ENCODE measurements around the gene PIK3CA. TPM values are rescaled to one million over a fixed set of nuclear protein-coding genes. Genes with fewer than 3 reads are reported as not detected.

The PIK3CA gene
- total RNA-seq, 1 experiment from 2014 or later = 19.8 TPM

GRCh38 chr3:179156170-179156569, 8.0 kb downstream of the PIK3CA start:
- H3K9me3 ChIP-seq (ENCODE audit: low read depth, low read length, poor library complexity, severe bottlenecking) = no peaks in the 10 kb centered on the region
- intact Hi-C loops (cut with micrococcal nuclease; ENCODE audit: unreplicated experiment) = no loop called here
- no peak for DNase-seq (ENCODE audit: low spot score)
- H3K27ac ChIP-seq (ENCODE audit: low read depth, low read length, poor library complexity, severe bottlenecking) = no peak overlapping the region
- no peaks in the 10 kb centered on the region for H3K36me3 ChIP-seq (ENCODE audit: insufficient read depth, low read length, poor library complexity, severe bottlenecking)
- H3K27me3 ChIP-seq (replicated peaks; ENCODE audit: insufficient read depth, low read depth, low read length, poor library complexity) = no peaks in the 10 kb centered on the region
- peaks cover 10% of the 10 kb centered on the region for H3K4me1 ChIP-seq (ENCODE audit: insufficient read depth, low read length, poor library complexity, severe bottlenecking)
- ChIA-PET CTCF (no interaction called here), POLR2A (ENCODE audit: low non-redundant PET) (no interaction called here)
- TF ChIP-seq EZH2 (IDR thresholded peaks at IDR 0.05; ENCODE audit: borderline replicate concordance, low read depth, low read length, poor library complexity, severe bottlenecking) (no peak), CTCF (conservative IDR thresholded peaks at IDR 0.05; ENCODE audit: low read depth, low read length) (no peak)
- no TSS peak for BruUV-seq (replicated peaks)
- no peak overlapping the region for H3K4me3 ChIP-seq (ENCODE audit: low read depth, low read length, poor library complexity, severe bottlenecking)

GRCh38 chr3:179156775-179157174, 8.6 kb downstream of the PIK3CA start:
- CTCF ChIA-PET = no interaction called here
- TF ChIP-seq CTCF (conservative IDR thresholded peaks at IDR 0.05; ENCODE audit: low read depth, low read length) (no peak), EZH2 (IDR thresholded peaks at IDR 0.05; ENCODE audit: borderline replicate concordance, low read depth, low read length, poor library complexity, severe bottlenecking) (no peak)

DNA sequence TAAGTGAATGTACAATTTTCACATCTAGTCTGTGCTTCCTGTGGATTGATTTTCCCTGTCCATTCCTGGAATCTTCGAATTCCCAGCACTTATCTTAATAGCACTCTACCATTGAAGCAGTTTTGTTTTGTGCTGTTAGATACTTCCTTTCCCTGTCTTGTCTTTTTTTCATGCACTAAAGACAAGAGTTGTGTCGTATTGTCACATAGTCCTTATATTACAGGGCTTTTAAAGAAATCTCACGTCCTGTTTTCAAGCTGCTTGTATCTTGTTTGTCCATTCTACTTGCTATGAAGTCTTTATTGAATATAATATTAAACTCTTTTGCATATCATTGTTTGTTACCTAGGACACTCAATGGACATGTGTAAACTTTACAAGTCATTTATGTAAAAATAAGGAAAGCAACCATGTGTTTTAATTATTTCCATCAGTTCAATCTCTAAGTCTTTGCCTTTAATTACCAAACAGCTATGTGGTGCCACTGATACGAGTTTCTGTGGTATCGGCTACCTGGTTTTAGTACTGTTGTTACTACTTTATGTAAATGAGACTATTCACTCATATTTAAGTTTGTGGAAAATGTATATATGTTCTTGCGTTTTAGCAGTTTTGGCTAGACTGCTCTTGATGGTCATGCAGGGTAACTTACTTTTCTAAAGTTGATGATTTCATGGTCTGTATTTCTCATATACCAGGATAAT, 10.3 kb downstream of the PIK3CA start:
- CTCF ChIA-PET = no interaction called here
- POLR2A ChIA-PET (ENCODE audit: low non-redundant PET) = no interaction called here
- intact Hi-C loops (cut with micrococcal nuclease; ENCODE audit: unreplicated experiment) = loop anchor here (2.0 kb wide), 1 partner anchor 40 kb away; no protein-coding TSS in a partner anchor

More at GRCh38 chr3:179156775-179157174, 8.6 kb downstream of the PIK3CA start:
- Histone ChIP-seq H3K27ac (ENCODE audit: low read depth, low read length, poor library complexity, severe bottlenecking) (no peak overlapping the region), H3K36me3 (ENCODE audit: insufficient read depth, low read length, poor library complexity, severe bottlenecking) (no peaks in the 10 kb centered on the region), H3K4me3 (ENCODE audit: low read depth, low read length, poor library complexity, severe bottlenecking) (no peak overlapping the region), H3K4me1 (ENCODE audit: insufficient read depth, low read length, poor library complexity, severe bottlenecking) (peaks cover 4% of the 10 kb centered on the region), H3K9me3 (ENCODE audit: low read depth, low read length, poor library complexity, severe bottlenecking) (no peaks in the 10 kb centered on the region), H3K27me3 (replicated peaks; ENCODE audit: insufficient read depth, low read depth, low read length, poor library complexity) (no peaks in the 10 kb centered on the region)
- BruUV-seq (replicated peaks) = no TSS peak
- no peak for DNase-seq (ENCODE audit: low spot score)
- intact Hi-C loops (cut with micrococcal nuclease; ENCODE audit: unreplicated experiment) = no loop called here
- POLR2A ChIA-PET (ENCODE audit: low non-redundant PET) = no interaction called here

More for the DNA sequence above, 10.3 kb downstream of the PIK3CA start:
- no peak overlapping the region for H3K4me3 ChIP-seq (ENCODE audit: low read depth, low read length, poor library complexity, severe bottlenecking)
- no peak for TF ChIP-seq CTCF (conservative IDR thresholded peaks at IDR 0.05; ENCODE audit: low read depth, low read length)
- TF ChIP-seq EZH2 (IDR thresholded peaks at IDR 0.05; ENCODE audit: borderline replicate concordance, low read depth, low read length, poor library complexity, severe bottlenecking) = no peak
- no peaks in the 10 kb centered on the region for H3K36me3 ChIP-seq (ENCODE audit: insufficient read depth, low read length, poor library complexity, severe bottlenecking)
- H3K9me3 ChIP-seq (ENCODE audit: low read depth, low read length, poor library complexity, severe bottlenecking) = no peaks in the 10 kb centered on the region
- H3K4me1 ChIP-seq (ENCODE audit: insufficient read depth, low read length, poor library complexity, severe bottlenecking) = no peaks in the 10 kb centered on the region
- H3K27ac ChIP-seq (ENCODE audit: low read depth, low read length, poor library complexity, severe bottlenecking) = no peak overlapping the region
- no peaks in the 10 kb centered on the region for H3K27me3 ChIP-seq (replicated peaks; ENCODE audit: insufficient read depth, low read depth, low read length, poor library complexity)
- no peak for DNase-seq (ENCODE audit: low spot score)
- no TSS peak for BruUV-seq (replicated peaks)

Measured in A673 (cell line).